Cardiac septum (tissue), 1 donor: ENCODE data around the gene NKPD1. TPM values are rescaled to one million over a fixed set of nuclear protein-coding genes. Genes with fewer than 3 reads are reported as not detected.

Source experiments
- DNase-seq: peaks from one replicate; pipeline ENCODE4 v3.0.0-alpha.2; 2020; ENCODE audit warnings: low spot score
- intact Hi-C: fragments of 100-400 bp; cut with DNase I; formaldehyde crosslinking; loops from one replicate; pipeline ENCODE4 v1.14.0; 2022
- total RNA-seq: library from RNA; stranded (reverse); fragmentation: NEBNext Ultra II Directional; extraction: Animal tissue kit (Norgen Biotek cat#: 25700); gene quantifications from one replicate; pipeline ENCODE4 v1.2.1, GENCODE V29; 2021
- donor health status: DM: no; HTN: no; CAD: no.

NKPD1 gene
- total RNA-seq, 1 donor from 2014 or later = not detected

- intact Hi-C loops = no loop called here
- no peak for DNase-seq
Measured at GRCh38 chr19:45159210-45159970, 1.4 kb downstream of the NKPD1 start.

- DNase-seq = no peak
- intact Hi-C loops = no loop called here
Measured at GRCh38 chr19:45158503-45159209, 2.1 kb downstream of the NKPD1 start.

- intact Hi-C loops = no loop called here
- DNase-seq = no peak
Measured at GRCh38 chr19:45156751-45157150, 4.0 kb downstream of the NKPD1 start.

DNA sequence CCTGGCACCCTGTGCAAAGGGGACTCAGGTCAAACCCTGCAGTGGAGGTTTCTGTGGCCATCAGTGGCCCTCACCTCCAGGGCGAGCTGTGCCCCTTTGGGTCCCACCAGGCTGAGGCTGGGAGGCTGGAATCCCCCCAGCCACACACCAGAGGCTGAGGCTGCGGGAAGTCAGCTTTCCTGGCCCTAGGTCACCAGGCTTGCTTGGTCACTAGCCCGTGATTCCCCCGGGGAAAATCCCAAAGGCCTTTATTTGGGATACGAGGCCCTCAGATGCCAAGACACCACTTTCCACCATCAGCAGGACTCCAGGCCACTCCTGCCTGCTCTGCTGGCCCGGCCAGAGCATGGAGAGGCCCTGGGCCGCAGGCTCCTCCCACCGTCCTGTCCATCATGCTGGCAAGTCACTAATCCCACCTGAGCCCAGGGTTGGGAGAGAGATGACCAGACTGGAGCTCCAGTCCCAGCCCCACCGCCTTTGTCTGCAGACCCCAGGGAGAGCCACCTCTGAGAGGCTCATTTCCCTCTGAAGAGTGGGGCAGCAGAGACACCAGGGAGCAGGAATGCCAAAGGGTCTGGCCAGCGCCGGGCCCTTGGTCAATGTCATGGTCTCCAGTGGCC, 4.7 kb downstream of the NKPD1 start:
- DNase-seq = no peak
- intact Hi-C loops = no loop called here

DNA sequence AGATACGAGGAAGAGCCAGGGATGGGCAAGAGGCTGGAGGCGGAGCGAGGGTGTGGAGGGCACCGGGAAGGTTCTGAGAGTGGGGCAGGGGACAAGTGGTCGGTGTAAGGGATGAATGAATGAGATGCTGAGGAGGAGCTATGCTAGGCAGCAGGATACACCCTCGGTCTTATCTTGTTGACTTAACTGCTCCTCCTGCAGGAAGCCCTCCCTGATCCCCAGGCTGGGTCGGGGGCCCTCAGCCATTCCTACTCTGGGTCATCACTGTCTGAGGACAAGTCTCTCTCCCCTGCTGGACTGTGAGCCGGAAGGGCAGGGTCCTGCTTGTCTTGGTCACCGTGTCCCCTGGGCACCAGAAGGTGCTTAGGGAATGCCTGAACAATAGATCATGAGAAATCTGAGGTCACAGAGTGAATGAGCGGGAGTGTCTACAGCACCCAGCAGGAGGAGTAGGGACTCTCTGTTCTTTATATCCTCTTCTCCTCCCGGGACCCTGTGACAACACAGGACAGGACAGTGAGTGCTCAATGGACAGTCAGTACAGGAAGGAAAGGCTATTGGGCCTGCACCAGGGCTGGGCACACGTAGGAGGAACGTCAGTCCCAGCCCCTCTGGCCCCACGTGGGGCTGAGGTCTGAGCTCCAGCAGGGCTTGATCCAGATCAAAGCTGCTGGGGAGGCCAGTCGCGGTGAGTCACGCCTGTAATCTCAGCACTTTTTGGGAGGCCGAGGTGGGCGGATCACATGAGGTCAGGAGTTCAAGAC, 6.5 kb downstream of the NKPD1 start:
- DNase-seq = no peak
- intact Hi-C loops = no loop called here

DNA sequence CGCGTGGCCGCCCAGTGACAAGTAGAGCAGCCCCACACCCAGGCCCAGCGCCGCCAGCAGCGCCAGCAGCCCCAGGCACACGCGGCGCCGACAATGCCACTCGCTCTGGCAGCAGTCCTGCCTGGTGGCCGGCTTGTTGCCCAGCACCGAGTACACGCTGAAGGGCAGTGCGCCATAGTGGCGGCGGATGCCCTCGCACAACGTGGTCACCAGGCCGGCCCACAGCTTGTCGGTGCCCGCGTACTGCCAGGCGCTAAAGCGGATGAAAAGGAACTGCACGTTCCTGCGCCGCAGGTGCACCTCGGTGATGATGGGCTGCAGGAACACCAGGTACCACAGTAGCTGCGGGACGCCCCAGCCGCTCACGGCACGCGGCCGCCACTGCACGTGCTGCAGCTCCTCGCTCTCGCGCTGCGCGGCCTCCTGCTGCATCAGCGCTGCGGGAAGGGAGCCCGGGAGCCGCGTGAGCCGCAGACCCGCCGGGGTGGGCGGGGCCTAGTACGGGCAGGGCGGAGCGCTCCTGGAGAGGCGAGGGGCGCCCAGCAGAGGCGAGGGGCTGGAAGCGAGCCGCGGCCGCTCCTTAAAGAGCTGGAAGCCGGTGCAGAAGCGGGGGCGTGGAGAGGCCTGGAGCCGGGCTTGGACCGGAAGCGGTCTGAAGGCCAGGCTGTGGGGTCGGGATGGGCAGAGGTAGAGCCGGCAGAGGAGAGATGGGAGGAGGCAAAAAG, 7.3 kb downstream of the NKPD1 start:
- no peak for DNase-seq
- intact Hi-C loops = no loop called here

- no peak for DNase-seq
- intact Hi-C loops = no loop called here
Measured at GRCh38 chr19:45152504-45153338, 8.1 kb downstream of the NKPD1 start.

DNA sequence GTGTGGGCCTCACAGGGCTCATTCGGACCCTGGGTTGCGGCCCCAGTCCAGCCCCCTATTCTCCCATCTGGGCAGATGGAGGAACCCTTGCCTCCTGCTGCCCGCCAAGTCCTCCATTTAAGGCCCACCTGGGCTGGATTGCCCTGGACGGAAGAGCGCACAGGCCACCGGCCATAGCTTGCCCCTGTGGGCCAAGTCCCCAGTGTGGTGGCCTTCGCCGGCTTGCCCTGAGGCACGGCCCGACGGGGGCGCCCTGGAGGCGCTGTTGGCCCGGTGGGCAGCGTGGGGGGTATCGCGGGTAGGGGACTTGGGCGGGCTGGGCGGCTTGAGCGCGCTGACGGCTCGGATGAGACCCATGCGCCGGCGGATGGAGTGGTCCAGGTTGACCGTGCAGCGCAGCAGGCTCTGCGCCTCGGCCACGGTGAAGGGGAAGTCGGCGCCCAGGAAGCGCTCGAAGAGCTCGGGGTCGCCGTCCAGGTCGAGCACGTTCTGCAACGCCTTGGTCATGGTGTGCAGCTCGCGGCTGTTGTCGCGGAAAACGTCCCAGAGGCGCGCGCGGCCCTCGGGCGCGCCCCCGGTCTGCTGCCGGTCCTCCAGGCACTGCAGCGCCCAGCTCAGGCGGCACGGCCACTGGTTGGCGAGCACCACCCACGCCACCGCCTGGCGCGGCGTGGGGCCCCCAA, 8.8 kb downstream of the NKPD1 start:
- intact Hi-C loops = no loop called here

DNA sequence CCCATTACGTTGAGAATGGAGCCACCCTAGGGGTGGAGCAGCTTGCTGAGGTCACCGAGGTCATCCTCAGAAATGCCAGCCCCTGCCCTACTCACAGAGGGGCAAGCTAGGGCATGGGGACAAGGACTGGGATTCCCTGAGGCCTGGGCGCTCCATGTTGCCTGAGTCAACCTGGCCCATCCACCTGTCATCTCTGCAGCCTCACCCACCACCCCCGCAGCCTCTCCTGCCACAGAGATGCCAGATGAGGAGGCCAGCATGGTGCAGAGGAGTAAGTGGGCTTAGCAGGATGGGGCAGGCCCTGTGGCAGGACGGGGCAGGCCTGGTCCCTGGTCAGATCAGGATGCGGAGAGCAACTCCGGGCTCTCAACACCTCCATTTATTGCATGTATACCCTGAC, 9.5 kb downstream of the NKPD1 start:
- DNase-seq = no peak

More for the DNA sequence above, 8.8 kb downstream of the NKPD1 start:
- no peak for DNase-seq

DNA sequence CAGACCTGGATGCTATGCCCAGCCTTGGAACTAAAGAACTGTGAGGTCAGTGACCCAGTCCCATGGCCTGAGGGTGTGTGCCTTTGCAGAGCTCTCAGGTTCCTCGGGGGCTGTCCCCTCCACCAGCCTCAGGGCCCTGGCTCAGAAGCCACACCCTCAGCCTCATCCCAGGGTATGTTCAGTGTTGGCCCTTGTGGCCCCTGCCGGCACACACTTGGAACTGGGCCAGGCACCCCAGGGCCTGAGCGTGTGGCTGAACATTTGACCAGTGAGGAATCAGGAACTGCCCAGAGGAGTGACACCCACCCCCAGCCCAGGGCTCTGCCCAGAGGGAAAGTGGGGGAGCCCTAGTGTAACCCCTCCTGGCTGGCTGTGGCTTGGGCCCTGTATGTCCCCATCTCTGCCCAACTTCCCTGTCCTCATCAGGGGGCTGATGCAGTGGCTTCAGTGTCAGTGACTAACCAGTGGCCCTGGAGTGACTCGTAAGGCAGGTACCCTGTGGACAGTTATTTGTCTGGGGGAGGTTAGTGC, 10.0 kb downstream of the NKPD1 start:
- DNase-seq = no peak
- intact Hi-C loops = no loop called here

More for the DNA sequence above, 9.5 kb downstream of the NKPD1 start:
- intact Hi-C loops = no loop called here

DNA sequence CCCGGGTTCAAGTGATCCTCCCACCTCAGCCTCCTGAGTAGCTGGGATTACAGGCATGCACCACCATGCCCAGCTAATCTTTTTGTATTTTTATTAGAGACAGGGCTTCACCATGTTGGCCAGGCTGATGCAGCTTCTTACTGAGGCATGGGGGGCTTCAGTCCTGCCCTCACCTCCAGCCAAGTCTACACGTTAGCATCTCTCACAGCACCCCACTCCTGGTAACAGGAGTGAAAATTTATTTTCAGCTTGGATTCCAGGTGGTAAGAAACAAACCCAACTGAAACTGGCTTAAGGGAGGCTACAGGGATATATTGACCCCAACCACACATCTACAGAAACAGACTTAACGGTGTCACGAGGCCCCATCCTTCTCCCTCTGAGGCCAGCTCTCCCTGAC, 10.6 kb downstream of the NKPD1 start:
- intact Hi-C loops = no loop called here
- DNase-seq = no peak

- intact Hi-C loops = no loop called here
- no peak for DNase-seq
Measured at GRCh38 chr19:45149129-45149528, 11.7 kb downstream of the NKPD1 start.

GRCh38 chr19:45147835-45148676, 12.7 kb downstream of the NKPD1 start:
- intact Hi-C loops = no loop called here
- no peak for DNase-seq

GRCh38 chr19:45146741-45147205, 14.0 kb downstream of the NKPD1 start:
- no peak for DNase-seq
- intact Hi-C loops = no loop called here

- DNase-seq = no peak
- intact Hi-C loops = no loop called here
Measured at GRCh38 chr19:45146251-45146650, 14.5 kb downstream of the NKPD1 start.

DNA sequence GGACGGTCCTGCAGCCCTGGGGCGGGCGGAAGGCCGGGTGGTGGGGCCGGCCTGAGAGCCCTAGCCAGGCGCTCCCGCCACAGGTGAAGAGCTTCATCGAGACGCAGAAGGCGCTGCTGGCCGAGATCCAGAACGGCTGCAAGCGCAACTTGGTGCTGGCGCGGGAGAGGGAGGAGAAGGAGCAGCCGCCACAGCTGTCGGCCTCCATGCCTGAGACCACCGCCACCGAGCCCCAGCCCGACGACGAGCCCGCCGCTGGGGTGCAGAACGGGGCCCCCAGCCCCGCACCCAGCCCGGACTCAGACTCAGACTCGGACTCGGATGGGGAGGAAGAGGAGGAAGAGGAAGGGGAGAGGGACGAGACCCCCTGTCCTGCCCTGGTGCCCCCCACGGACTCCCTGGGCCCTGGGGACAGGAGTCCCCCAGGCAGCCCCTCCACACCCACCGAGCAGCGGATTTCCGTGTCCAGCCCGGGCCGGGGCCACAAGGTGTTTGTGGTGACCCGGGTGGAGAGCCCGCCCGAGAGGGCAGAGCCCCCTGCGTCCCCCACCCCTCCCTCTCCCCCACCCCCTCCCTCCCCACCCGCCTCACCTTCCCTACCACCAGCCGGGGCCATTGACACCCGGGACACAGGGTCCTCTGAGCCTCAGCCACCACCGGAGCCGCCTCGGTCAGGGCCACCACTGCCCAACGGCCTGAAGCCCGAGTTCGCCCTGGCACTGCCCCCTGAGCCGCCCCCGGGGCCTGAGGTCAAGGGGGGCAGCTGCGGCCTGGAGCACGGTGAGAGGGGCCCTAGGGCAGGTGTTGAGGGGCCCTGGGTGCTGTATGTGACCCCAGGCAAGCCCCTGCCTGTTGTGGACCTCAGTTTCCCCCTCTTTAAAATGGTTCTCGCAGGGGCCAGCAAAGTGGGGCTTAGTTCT, 15.3 kb downstream of the NKPD1 start:
- intact Hi-C loops = no loop called here
- DNase-seq = no peak
